HG03280 (cell line): ENCODE results near the gene GATAD2B.

Experiments
- ATAC-seq: cut with Tn5 transposase; IDR thresholded peaks from one replicate; pipeline ENCODE4 v1.9.1; 2021; ENCODE audit warnings: mild to moderate bottlenecking, moderate library complexity; ENCODE audit not compliant: unreplicated experiment

Gene GATAD2B

GRCh38 chr1:153922972-153923925, at the start of gene GATAD2B:
Gene GATAD2B, minus strand, starts transcription at chr1:153922972. Its CDS starts 94,625 bp downstream, at chr1:153828347.
- peak; percentile 95 for ATAC-seq

GRCh38 chr1:153970346-153970745, 47.6 kb upstream of the GATAD2B start:
- ATAC-seq: no peak

GRCh38 chr1:153968972-153969371, 46.2 kb upstream of the GATAD2B start:
- ATAC-seq: no peak

DNA sequence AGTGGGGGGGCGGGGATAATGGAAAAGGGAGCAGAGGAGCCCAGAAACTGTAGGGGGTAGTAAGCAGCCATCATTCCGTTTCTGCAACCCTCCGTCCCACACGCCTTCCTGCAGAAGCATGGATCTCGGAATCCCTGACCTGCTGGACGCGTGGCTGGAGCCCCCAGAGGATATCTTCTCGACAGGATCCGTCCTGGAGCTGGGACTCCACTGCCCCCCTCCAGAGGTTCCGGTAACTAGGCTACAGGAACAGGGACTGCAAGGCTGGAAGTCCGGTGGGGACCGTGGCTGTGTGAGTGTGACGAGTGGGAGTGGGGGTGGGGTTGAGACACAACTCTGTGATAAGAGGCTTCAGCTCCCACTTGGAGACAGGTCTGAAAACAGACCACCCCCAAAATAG, 45.6 kb upstream of the GATAD2B start:
- ATAC-seq: no peak

DNA sequence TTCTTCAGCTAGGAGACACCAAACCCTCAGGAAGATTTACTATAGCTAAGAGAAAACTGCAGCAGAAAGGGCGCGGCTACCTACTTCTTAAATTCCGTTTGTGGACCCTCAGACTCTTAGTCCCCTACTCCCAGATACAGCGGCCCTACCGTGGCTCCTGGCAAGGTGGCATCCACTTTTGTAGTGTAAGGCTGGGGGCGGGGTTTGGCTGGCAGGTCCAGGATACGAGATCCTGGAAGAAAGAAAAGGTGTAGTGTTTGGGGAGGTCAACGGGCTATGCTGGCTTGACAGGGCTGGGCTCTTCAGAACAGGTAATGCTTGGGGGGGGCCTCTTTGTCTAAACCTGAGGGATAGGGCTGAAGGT, 45.2 kb upstream of the GATAD2B start:
- no peak for ATAC-seq

GRCh38 chr1:153967107-153967999, 44.6 kb upstream of the GATAD2B start, which contains the start of gene CREB3L4:
Gene CREB3L4, plus strand, starts transcription at chr1:153967902. Its CDS starts 624 bp downstream, at chr1:153968526.
- ATAC-seq: peak; percentile 74

DNA sequence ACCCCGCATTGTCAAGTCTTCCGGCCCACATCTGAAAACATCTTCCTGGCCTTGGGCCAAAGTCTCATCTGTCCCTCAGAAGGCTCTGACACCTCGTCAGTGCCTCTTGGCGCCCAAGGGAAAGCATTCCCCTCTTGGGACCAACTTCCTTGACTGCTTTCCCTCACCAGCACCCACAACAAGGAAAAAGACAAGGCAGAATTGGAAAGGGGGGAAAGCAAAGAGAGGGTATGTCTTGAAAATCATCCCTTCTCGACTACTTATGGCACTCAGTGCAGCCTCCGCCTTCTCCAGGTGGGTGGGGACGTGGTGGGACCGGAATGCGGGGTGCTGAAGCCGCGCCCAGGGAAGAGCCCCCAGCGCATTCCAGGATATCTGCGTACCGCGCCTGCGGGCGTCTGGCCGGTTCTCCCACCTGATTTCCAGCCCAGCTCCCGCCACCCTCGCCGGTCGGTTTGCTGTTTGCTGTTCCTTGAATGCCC, 41.1 kb upstream of the GATAD2B start:
- peak; percentile 0 for ATAC-seq

GRCh38 chr1:153963030-153963849, 40.5 kb upstream of the GATAD2B start, which contains the start of gene SLC39A1:
Gene SLC39A1, minus strand, starts transcription at chr1:153963537. Its CDS starts 822 bp downstream, at chr1:153962715.
- ATAC-seq: peak; percentile 47

DNA sequence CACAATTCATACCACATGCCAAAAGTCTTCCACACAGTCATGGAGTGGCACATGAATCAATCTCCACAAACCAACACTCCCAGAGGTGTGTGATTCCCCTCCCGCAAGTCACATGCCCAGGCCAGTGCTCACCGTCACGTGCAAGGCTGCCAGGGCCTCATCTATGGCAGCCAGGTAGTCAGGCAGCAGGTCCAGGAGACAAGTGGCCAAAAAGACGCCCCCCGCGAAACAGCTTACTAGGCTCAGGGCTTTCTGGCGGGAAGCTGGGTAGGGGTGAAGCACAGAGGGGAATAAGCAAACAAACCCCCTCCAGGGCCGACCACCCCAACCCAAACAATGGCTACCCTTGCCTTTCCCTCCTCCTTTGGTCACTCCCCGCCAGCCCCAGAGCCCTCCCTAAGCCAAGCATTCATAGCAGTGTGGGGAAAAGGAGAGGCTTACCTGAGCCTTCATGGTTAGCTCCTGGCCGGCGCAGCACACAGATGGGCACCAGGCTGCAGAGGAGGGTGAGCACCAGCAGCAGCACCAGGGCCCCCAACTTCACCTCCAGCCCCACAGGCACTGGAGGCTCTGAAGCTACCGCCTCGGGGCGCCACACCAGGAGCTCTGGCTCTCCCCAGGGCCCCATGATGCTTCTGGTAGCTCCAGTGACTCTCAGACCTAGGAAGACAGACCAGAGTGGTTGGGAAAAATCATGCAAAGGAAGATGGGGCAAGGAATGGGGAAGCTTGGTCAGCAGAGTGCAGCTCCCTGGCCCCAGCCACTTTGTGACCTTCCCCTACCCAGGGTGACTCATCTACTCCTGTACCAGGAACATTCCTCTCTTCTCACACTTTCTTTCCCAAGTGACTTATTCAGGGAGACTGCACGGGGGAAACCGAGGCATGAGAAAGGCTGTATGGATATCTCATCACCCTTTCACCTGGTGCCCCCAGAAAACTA, 39.6 kb upstream of the GATAD2B start:
- no peak for ATAC-seq

GRCh38 chr1:153961421-153961820, 38.6 kb upstream of the GATAD2B start:
- ATAC-seq: no peak

DNA sequence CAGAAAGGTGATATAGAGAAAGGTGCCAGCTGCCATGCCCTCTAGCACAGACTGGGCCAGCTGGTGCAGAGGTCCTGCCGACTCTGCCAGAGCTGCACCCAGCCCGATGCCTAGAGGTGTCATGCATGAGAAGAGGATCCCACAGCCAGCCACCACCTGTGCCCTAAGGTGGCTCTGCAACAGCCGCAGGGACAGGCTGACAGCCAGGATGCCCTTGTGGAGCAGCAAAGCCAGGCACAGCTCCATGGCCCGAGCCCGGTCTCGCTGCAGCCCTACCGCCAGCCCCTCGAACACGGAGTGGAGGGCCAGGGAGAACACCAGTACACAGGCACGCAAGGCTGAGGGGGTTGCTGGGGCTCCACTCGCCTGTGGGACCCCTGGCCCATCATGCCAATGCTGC, 37.4 kb upstream of the GATAD2B start:
- ATAC-seq: no peak

GRCh38 chr1:153959454-153959853, 36.7 kb upstream of the GATAD2B start:
- ATAC-seq: no peak

DNA sequence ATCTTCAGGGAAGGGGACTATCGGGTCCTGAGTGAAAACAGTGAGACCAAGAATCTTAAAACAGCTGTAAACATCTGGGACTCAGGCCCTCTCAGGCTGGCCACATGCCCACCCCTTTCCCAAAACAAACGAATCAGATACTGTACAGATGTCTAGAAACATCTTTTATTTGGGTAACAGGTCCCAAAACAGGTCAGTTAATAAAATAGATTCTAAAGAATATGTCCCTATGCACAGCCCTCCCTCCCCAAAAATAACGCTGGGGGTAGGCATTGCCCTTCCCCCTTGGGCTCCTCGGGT, 36.1 kb upstream of the GATAD2B start:
- ATAC-seq: no peak

DNA sequence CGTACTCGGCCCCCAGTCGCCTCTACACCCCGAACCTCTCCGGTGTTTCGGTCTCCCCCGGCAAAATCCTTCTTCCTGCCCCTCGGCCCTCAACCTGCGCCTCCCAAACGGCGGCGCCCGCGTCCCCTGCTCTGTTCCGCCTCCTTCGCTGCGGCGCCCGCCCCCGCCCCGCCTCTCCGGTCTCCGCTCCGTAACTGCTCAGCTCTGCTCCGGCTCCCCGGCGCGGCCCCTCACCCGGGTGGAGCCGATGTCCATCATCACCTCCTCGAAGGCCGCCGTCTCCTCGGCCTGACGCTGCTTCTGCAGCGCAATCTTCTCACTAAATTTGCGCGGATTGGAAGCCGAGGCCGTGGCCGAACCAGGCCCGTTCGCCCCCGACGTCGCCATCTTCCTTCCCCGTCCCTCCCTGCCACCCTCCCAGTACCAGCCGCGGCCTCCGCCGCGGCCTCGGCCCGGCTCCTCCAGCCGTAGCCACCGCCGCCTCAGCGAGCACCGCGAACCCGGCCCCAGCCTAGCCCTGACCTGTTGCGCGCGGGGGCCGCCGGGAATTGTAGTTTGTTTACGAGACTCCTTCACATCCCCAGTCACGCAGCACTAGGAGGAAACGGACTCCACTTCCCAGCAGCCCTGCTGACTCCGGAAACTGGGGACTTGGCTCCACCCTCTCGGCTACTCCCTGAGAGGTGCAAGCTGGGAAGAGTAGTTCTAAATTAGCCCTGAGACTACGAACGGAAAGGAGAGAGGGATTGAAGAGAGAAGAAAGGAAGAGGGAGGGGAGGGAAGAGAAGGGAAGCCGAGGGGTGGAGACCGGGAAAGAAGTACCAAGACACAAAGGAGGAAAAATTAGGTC, 35.6 kb upstream of the GATAD2B start, which contains the start of gene CRTC2:
TSS of gene CRTC2 (minus strand) at position 502 of the 850 bp plus-strand sequence. CDS start at position 387, 115 bp downstream.
- ATAC-seq: peak; percentile 71

DNA sequence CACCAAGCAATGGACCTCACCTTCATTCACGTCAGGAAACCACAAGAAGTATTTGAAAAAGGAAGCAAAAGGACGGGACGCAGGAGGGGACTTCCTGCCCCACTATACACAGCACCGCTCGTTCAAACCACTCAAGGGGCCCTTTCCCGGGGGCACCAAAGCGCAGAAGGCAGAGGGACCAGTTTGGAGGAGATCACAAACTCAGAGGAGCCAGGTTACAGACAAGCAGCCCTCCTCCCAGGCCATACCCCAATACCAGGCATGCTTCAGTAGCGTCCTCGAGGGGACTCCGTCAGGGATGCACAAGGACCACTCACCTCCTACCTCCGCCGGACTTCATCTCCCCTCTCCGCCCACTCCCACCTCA, 35.0 kb upstream of the GATAD2B start:
- ATAC-seq: peak; percentile 11

- no peak for ATAC-seq
These were observed 34.4 kb upstream of the GATAD2B start for GRCh38 chr1:153956997-153957715.

DNA sequence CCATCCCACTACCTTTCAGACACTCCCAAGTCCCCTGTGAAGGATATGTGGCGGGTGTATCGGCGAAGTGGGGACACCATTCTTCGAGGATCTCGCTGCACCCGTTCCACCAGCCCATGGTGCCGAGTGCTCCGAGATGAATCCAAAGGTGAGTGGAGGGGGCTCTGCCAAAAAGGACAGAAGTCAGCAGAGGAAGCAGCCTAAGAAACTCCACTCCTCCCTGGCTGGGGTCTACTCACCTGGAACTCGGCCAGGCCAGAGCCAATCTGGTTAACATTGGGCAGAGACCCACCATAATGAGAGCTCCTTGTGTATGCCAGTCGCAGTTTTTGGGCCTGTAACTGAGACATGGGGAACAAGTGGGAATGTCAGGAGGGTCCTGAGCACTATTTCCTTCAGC, 32.1 kb upstream of the GATAD2B start:
- ATAC-seq: no peak

DNA sequence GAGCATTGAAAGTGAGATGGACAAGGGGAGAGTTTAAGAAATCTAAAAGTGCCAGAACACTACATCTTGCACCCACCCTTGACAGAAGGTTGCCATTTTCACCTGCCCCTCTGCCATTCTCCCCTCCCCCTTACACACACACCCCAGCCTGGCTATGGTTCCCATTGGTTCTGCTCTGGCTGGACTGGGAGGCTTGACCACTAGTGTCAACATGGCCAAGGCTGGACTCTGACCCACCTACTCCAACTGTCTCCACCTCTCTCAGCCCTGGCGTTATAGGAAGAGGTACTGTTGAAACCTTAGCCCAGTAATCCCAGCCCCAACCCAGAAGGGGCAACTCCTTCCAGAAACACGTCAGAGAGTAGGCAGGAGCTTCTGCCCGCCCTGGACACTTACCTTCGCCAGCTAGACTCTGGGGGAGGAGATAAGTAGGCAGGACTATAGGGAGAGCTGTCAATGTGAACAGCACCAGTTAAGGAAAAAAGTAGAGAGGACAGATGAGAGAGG, 31.1 kb upstream of the GATAD2B start:
- ATAC-seq: no peak
